Endothelial cell of umbilical vein (primary cell): ENCODE results near the gene HPX. TPM values are rescaled to one million over a fixed set of nuclear protein-coding genes. Genes with fewer than 3 reads are reported as not detected.

Source experiments
- BruUV-seq: library from RNA; stranded (reverse); fragments of 400-500 nt; replicated peaks from 2 replicates; lab custom pipeline; 2021; lab: Mats Ljungman, UMichigan
- CTCF ChIA-PET: fragments of 300-600, 350-600 bp; sonication (Branson Sonifier 250); formaldehyde crosslinking; loops from one replicate; lab custom pipeline; 2021; ENCODE audit warnings: antibody characterized with exemption, inconsistent platforms; lab: Charles Lee
- POLR2A ChIA-PET: fragments of 300-600, 350-600 bp; sonication (Branson Sonifier 250); formaldehyde crosslinking; loops from one replicate; lab custom pipeline; 2021; ENCODE audit warnings: antibody characterized with exemption, inconsistent platforms; lab: Charles Lee
- DNase-seq: peaks from one replicate; pipeline ENCODE4 v3.0.0-alpha.2; 2011; ENCODE audit warnings: low read depth, low spot score
- FAIRE-seq: peaks from 2 replicates; lab custom pipeline; 2011; peaks lifted over from hg19 to GRCh38; lab: Jason Lieb, UNC
- H2AFZ ChIP-seq: 2 replicates; pipeline ENCODE4 v1.6.0; 2012; ENCODE audit warnings: low read depth, low read length, control low read depth, inconsistent platforms
- H3K27ac ChIP-seq: 2 replicates; pipeline ENCODE4 v1.5.1; 2011; ENCODE audit warnings: low read depth, mild to moderate bottlenecking, control low read depth, low read length, moderate library complexity; ENCODE audit not compliant: insufficient read depth
- H3K27me3 ChIP-seq, 2 experiments: 2 replicates each; pipeline versions ENCODE4 v1.6.0 to v1.6.1; 2011; ENCODE audit warnings: low read length in 2 of 2, mixed read lengths in 1 of 2; ENCODE audit not compliant: control insufficient read depth in 2 of 2, insufficient read depth in 2 of 2
- H3K36me3 ChIP-seq, 2 experiments: 2 replicates in 1 of 2; 3 replicates in 1 of 2; pipeline ENCODE4 v1.5.1; 2011; ENCODE audit warnings: low read length in 2 of 2, mild to moderate bottlenecking in 1 of 2, moderate library complexity in 1 of 2; ENCODE audit not compliant: control insufficient read depth in 2 of 2, insufficient read depth in 2 of 2; ENCODE audit errors: extremely low read depth in 1 of 2
- H3K4me1 ChIP-seq: 3 replicates; pipeline ENCODE4 v1.5.1; 2011; ENCODE audit warnings: mild to moderate bottlenecking, low read length; ENCODE audit not compliant: control insufficient read depth, insufficient read depth; ENCODE audit errors: extremely low read depth
- H3K4me2 ChIP-seq: 2 replicates; pipeline ENCODE4 v1.6.1; 2011; ENCODE audit warnings: low read length, control low read depth, mixed read lengths; ENCODE audit not compliant: insufficient read depth
- H3K4me3 ChIP-seq, 3 experiments: fragments of 200-600 bp in 1 of 3; sonication (generic), shearing (Covaris generic) in 1 of 3; replicated peaks in 1 of 3; 2 replicates each; pipeline ENCODE4 v1.5.1; 2011 to 2016; ENCODE audit warnings: control low read depth in 3 of 3, low read length in 3 of 3, mild to moderate bottlenecking in 2 of 3, inconsistent platforms in 1 of 3, low read depth in 1 of 3, moderate library complexity in 1 of 3; ENCODE audit not compliant: insufficient read depth in 1 of 3
- H3K79me2 ChIP-seq: 2 replicates; pipeline ENCODE4 v1.6.0; 2012; ENCODE audit warnings: low read length, inconsistent platforms; ENCODE audit not compliant: control insufficient read depth, insufficient read depth
- H3K9ac ChIP-seq: replicated peaks from 2 replicates; pipeline ENCODE3; 2011; ENCODE audit warnings: low read length, control low read depth; ENCODE audit not compliant: insufficient read depth; ENCODE audit errors: extremely low read depth
- H3K9me1 ChIP-seq: replicated peaks from 3 replicates; pipeline ENCODE4 v1.6.0; 2011; ENCODE audit warnings: mild to moderate bottlenecking, low read length; ENCODE audit not compliant: control insufficient read depth, insufficient read depth; ENCODE audit errors: extremely low read depth
- H3K9me3 ChIP-seq: replicated peaks from 2 replicates; pipeline ENCODE4 v1.5.1; 2012; ENCODE audit warnings: low read length, inconsistent platforms; ENCODE audit not compliant: control insufficient read depth, insufficient read depth
- H4K20me1 ChIP-seq: replicated peaks from 2 replicates; pipeline ENCODE3; 2011; ENCODE audit warnings: mild to moderate bottlenecking, low read length; ENCODE audit not compliant: control insufficient read depth, insufficient read depth; ENCODE audit errors: extremely low read depth
- EZH2 ChIP-seq: IDR thresholded peaks from 2 replicates; pipeline ENCODE4 v1.6.1; 2012; ENCODE audit warnings: borderline replicate concordance, low read depth, mild to moderate bottlenecking, moderate library complexity, low read length, inconsistent platforms; ENCODE audit not compliant: severe bottlenecking
- FOS ChIP-seq: IDR thresholded peaks from 2 replicates; pipeline ENCODE4 v1.6.1; 2011; ENCODE audit warnings: mild to moderate bottlenecking, low read length, moderate library complexity, borderline replicate concordance; ENCODE audit not compliant: insufficient read depth
- GATA2 ChIP-seq: IDR thresholded peaks from 2 replicates; pipeline ENCODE4 v1.7.0; 2011; ENCODE audit warnings: low read depth, mild to moderate bottlenecking, moderate library complexity, mixed read lengths, low read length; ENCODE audit not compliant: insufficient read length, insufficient read depth
- JUN ChIP-seq: IDR thresholded peaks from 2 replicates; pipeline ENCODE4 v1.6.1; 2011; ENCODE audit warnings: borderline replicate concordance, low read depth; ENCODE audit not compliant: insufficient read length, insufficient read depth
- MYC ChIP-seq: IDR thresholded peaks from one replicate; pipeline ENCODE4 v1.6.1; 2011; ENCODE audit warnings: mild to moderate bottlenecking, low read depth, low read length
- POLR2A ChIP-seq: IDR thresholded peaks from 2 replicates; pipeline ENCODE4 v1.6.1; 2012; ENCODE audit warnings: low read depth, mild to moderate bottlenecking, control low read depth, low read length
- POLR2AphosphoS5 ChIP-seq: IDR thresholded peaks from 2 replicates; pipeline ENCODE4 v1.6.1; 2012; ENCODE audit warnings: low read depth, mild to moderate bottlenecking, control low read depth, low read length, moderate library complexity; ENCODE audit not compliant: insufficient read depth
- dilution Hi-C: fragments of 300-500 bp; cut with MboI; formaldehyde crosslinking; loops from one replicate; pipeline ENCODE4 v1.15.0; 2019; ENCODE audit warnings: low sequenced_read_pairs; ENCODE audit not compliant: extremely low pct_ligation_motif_present
- intact Hi-C: fragments of 100-400 bp; cut with micrococcal nuclease; formaldehyde crosslinking; loops from one replicate; pipeline ENCODE4 v1.10.0; 2022
- polyA plus RNA-seq, 4 experiments: library from polyadenylated mRNA; depleted of rRNA in 3 of 4; stranded (reverse) in 3 of 4; unstranded in 1 of 4; fragments of >200 nt; gene quantifications; 2 replicates each; pipeline versions ENCODE4 v1.2.1 to v1.2.3, GENCODE V29; 2011 to 2012; ENCODE audit warnings: missing spikeins in 1 of 4
- total RNA-seq: library from RNA; stranded (reverse); gene quantifications from 2 replicates; pipeline ENCODE4 v1.2.3, GENCODE V29; 2021
- TF ChIP-seq, protein P1 (sequence below), 2 donors: IDR thresholded peaks; 1 replicate in 1 of 2; 2 replicates in 1 of 2; pipeline ENCODE4 v1.5.1; 2011; ENCODE audit warnings: low read length in 2 of 2, mild to moderate bottlenecking in 2 of 2, moderate library complexity in 2 of 2, control low read depth in 1 of 2, inconsistent platforms in 1 of 2, low read depth in 1 of 2; ENCODE audit not compliant: insufficient read depth in 1 of 2; ENCODE audit errors: extremely low read depth in 1 of 2
- TF ChIP-seq, protein P2 (sequence below): IDR thresholded peaks from 2 replicates; pipeline ENCODE4 v1.6.1; 2011; ENCODE audit not compliant: insufficient read depth, insufficient read length

Gene HPX
- total and polyA plus RNA-seq, 2 donors (not counting 3 experiments of a cell fraction or from before 2014, with no cell fraction given), result 1.3 to 1.5 TPM

DNA sequence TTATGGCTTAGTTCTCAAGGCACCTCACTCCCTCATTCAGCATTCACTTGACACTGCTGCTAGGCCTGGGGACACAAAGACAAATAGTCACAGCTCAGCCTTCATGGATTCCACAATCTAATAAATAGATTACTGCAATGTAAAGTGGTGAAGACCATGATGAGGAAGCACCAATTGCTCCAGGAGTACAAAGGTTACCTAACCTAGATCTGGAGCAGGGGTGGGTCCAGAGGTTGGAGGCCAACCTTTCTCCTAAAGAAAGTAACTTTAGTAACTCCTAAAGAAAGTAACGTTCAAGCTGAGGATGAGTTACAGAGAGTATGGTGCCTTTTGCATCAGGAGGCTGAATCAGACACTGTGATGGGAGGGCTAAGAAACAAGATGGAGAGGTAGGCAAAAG, 28.8 kb upstream of the HPX start:
- Histone ChIP-seq H3K9ac (no peak overlapping the region), H4K20me1 (no peaks in the 10 kb centered on the region), H2AFZ (peak overlapping the region; percentile 71), H3K9me3 (no peaks in the 10 kb centered on the region), H3K9me1 (no peaks in the 10 kb centered on the region), H3K79me2 (peaks cover 6% of the 10 kb centered on the region), H3K36me3 (peaks cover 0 to 4% of the 10 kb centered on the region in 2 experiments), H3K27ac (no peak overlapping the region), H3K4me2 (peak overlapping the region; percentile 13), H3K27me3 (no peaks in the 10 kb centered on the region), H3K4me3 (no peak overlapping the region), H3K4me1 (peaks cover 20% of the 10 kb centered on the region)
- intact Hi-C loops (loop anchor here (1.0 kb wide), 1 partner anchor 79 kb away; the partner anchor contains the start of gene SMPD1), dilution Hi-C loops (no loop called here)
- TF ChIP-seq GATA2 (no peak), JUN (no peak), POLR2AphosphoS5 (no peak), FOS (no peak), EZH2 (no peak), POLR2A (no peak), MYC (no peak)
- TF ChIP-seq, protein P1, sequence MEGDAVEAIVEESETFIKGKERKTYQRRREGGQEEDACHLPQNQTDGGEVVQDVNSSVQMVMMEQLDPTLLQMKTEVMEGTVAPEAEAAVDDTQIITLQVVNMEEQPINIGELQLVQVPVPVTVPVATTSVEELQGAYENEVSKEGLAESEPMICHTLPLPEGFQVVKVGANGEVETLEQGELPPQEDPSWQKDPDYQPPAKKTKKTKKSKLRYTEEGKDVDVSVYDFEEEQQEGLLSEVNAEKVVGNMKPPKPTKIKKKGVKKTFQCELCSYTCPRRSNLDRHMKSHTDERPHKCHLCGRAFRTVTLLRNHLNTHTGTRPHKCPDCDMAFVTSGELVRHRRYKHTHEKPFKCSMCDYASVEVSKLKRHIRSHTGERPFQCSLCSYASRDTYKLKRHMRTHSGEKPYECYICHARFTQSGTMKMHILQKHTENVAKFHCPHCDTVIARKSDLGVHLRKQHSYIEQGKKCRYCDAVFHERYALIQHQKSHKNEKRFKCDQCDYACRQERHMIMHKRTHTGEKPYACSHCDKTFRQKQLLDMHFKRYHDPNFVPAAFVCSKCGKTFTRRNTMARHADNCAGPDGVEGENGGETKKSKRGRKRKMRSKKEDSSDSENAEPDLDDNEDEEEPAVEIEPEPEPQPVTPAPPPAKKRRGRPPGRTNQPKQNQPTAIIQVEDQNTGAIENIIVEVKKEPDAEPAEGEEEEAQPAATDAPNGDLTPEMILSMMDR (IDR thresholded peaks at IDR 0.05; ENCODE audit: extremely low read depth in 1 of 2, insufficient read depth in 1 of 2, low read depth in 1 of 2, low read length in 2 of 2), result no peak
- TF ChIP-seq, protein P2, sequence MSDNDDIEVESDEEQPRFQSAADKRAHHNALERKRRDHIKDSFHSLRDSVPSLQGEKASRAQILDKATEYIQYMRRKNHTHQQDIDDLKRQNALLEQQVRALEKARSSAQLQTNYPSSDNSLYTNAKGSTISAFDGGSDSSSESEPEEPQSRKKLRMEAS, result no peak
- ChIA-PET POLR2A (interaction anchor here (1.1 to 1.2 kb wide), 2 partner anchors 12 to 50 kb away, joined by 5 to 8 read pairs; partner anchors contain the start of genes APBB1, ARFIP2 and TIMM10B), CTCF (interaction anchor here (0.8 to 1.8 kb wide), 12 partner anchors 12 to 237 kb away, joined by 3 to 16 read pairs (median 5); partner anchors contain the start of genes APBB1, ARFIP2, MRPL17 and SMPD1)
- DNase-seq (no peak), FAIRE-seq (no peak)
- BruUV-seq, result no TSS peak
